GM12872 (cell line): ENCODE results near the gene RAMP1.

ENCODE experiments used
- CTCF ChIP-seq: IDR thresholded peaks from 3 replicates; pipeline ENCODE4 v1.5.1; 2011; ENCODE audit warnings: low read depth, mild to moderate bottlenecking, low read length, moderate library complexity; ENCODE audit not compliant: insufficient read depth

The RAMP1 gene

GRCh38 chr2:237900891-237901831, 41.7 kb downstream of the RAMP1 start:
- no peak for TF ChIP-seq CTCF

- no peak for TF ChIP-seq CTCF
These were observed 42.8 kb downstream of the RAMP1 start for GRCh38 chr2:237901932-237902850.

GRCh38 chr2:237904831-237905599, 45.6 kb downstream of the RAMP1 start:
- TF ChIP-seq CTCF = no peak

- TF ChIP-seq CTCF = no peak
These were observed 47.7 kb downstream of the RAMP1 start for GRCh38 chr2:237907144-237907543.

GRCh38 chr2:237909075-237909695, 49.8 kb downstream of the RAMP1 start:
- TF ChIP-seq CTCF = no peak

GRCh38 chr2:237909801-237910475, 50.5 kb downstream of the RAMP1 start:
- TF ChIP-seq CTCF = no peak
